Stimulated activated memory B cell treated with anti-CD40 and anti-IgM and Interleukin-4, amounts not matched to agents 10 μg/mL and 1 μg/mL and 100 μg/mL, for 72 hours (primary cell): Measurements from ENCODE around the gene SP1.
"Not testable (repeated sequence)": the region's sequence is repeated elsewhere in the genome, so short reads cannot be mapped to it uniquely, and the experiment has no call there.

ENCODE experiments used
- ATAC-seq: fragments of 150-1000 bp; cut with Tn5 transposase; 2 replicates; pipeline ENCODE4 v1.10.0; 2021
- H3K27ac Mint-ChIP-seq: one replicate; pipeline ENCODE4 v1.8.0; 2022; ENCODE audit warnings: mild to moderate bottlenecking, mixed read lengths
- H3K27me3 Mint-ChIP-seq: one replicate; pipeline ENCODE4 v1.8.0; 2022; ENCODE audit warnings: mixed read lengths
- H3K36me3 Mint-ChIP-seq: one replicate; pipeline ENCODE4 v1.8.0; 2022; ENCODE audit warnings: mixed read lengths
- H3K4me1 Mint-ChIP-seq: one replicate; pipeline ENCODE4 v1.8.0; 2022; ENCODE audit warnings: mixed read lengths
- H3K4me3 Mint-ChIP-seq: one replicate; pipeline ENCODE4 v1.8.0; 2022; ENCODE audit warnings: mild to moderate bottlenecking, moderate library complexity, mixed read lengths
- H3K9me3 Mint-ChIP-seq: one replicate; pipeline ENCODE4 v1.8.0; 2022; ENCODE audit warnings: mixed read lengths

SP1 gene

GRCh38 chr12:53345486-53346188 lies 34.3 kb upstream of the SP1 start:
- peak overlapping the region; percentile 93 for H3K27ac Mint-ChIP-seq
- H3K4me3 Mint-ChIP-seq, result peak overlapping the region; percentile 99
- peak; percentile 37 for ATAC-seq

GRCh38 chr12:53346491-53346890 lies 33.5 kb upstream of the SP1 start:
- Mint-ChIP-seq H3K27ac (no peak overlapping the region), H3K4me3 (no peak overlapping the region), H3K27me3 (no peaks in the 10 kb centered on the region), H3K9me3 (no peaks in the 10 kb centered on the region), H3K4me1 (peaks cover 23% of the 10 kb centered on the region), H3K36me3 (no peaks in the 10 kb centered on the region)
- no peak for ATAC-seq

More at GRCh38 chr12:53345486-53346188, 34.3 kb upstream of the SP1 start:
- peaks cover 23% of the 10 kb centered on the region for H3K4me1 Mint-ChIP-seq
- H3K36me3 Mint-ChIP-seq, result no peaks in the 10 kb centered on the region
- no peaks in the 10 kb centered on the region for H3K27me3 Mint-ChIP-seq
- no peaks in the 10 kb centered on the region for H3K9me3 Mint-ChIP-seq

GRCh38 chr12:53347905-53348304 lies 32.1 kb upstream of the SP1 start:
- no peak for ATAC-seq
- no peaks in the 10 kb centered on the region for H3K36me3 Mint-ChIP-seq
- no peak overlapping the region for H3K27ac Mint-ChIP-seq

GRCh38 chr12:53352331-53353256 lies 27.4 kb upstream of the SP1 start:
- Mint-ChIP-seq H3K27me3 (no peaks in the 10 kb centered on the region), H3K27ac (peak overlapping the region; percentile 4), H3K36me3 (no peaks in the 10 kb centered on the region), H3K4me1 (peaks cover 8% of the 10 kb centered on the region), H3K9me3 (no peaks in the 10 kb centered on the region), H3K4me3 (no peak overlapping the region)
- peak; percentile 99 for ATAC-seq

More at GRCh38 chr12:53347905-53348304, 32.1 kb upstream of the SP1 start:
- H3K27me3 Mint-ChIP-seq, result no peaks in the 10 kb centered on the region
- peaks cover 30% of the 10 kb centered on the region for H3K4me1 Mint-ChIP-seq
- no peaks in the 10 kb centered on the region for H3K9me3 Mint-ChIP-seq
- no peak overlapping the region for H3K4me3 Mint-ChIP-seq

- ATAC-seq, result no peak
- no peaks in the 10 kb centered on the region for H3K36me3 Mint-ChIP-seq
- no peaks in the 10 kb centered on the region for H3K27me3 Mint-ChIP-seq
- H3K4me1 Mint-ChIP-seq, result peaks cover 8% of the 10 kb centered on the region
- H3K9me3 Mint-ChIP-seq, result no peaks in the 10 kb centered on the region
- no peak overlapping the region for H3K27ac Mint-ChIP-seq
- no peak overlapping the region for H3K4me3 Mint-ChIP-seq
Measured at GRCh38 chr12:53353257-53353655, 26.7 kb upstream of the SP1 start.

GRCh38 chr12:53355121-53355520 lies 24.9 kb upstream of the SP1 start:
- no peaks in the 10 kb centered on the region for H3K27me3 Mint-ChIP-seq
- no peaks in the 10 kb centered on the region for H3K9me3 Mint-ChIP-seq
- H3K4me1 Mint-ChIP-seq, result peaks cover 8% of the 10 kb centered on the region
- no peak overlapping the region for H3K27ac Mint-ChIP-seq
- ATAC-seq, result no peak
- H3K36me3 Mint-ChIP-seq, result no peaks in the 10 kb centered on the region
- H3K4me3 Mint-ChIP-seq, result no peak overlapping the region

GRCh38 chr12:53358836-53359419 lies 21.0 kb upstream of the SP1 start:
- ATAC-seq, result no peak
- no peaks in the 10 kb centered on the region for H3K27me3 Mint-ChIP-seq
- H3K4me3 Mint-ChIP-seq, result no peak overlapping the region
- H3K4me1 Mint-ChIP-seq, result no peaks in the 10 kb centered on the region
- H3K9me3 Mint-ChIP-seq, result no peaks in the 10 kb centered on the region
- H3K27ac Mint-ChIP-seq, result no peak overlapping the region
- no peaks in the 10 kb centered on the region for H3K36me3 Mint-ChIP-seq

GRCh38 chr12:53361638-53362037 lies 18.3 kb upstream of the SP1 start:
- peaks cover 13% of the 10 kb centered on the region for H3K4me1 Mint-ChIP-seq

GRCh38 chr12:53365245-53365904 lies 14.6 kb upstream of the SP1 start:
- Mint-ChIP-seq H3K36me3 (no peaks in the 10 kb centered on the region), H3K27me3 (no peaks in the 10 kb centered on the region), H3K4me3 (no peak overlapping the region), H3K4me1 (peaks cover 16% of the 10 kb centered on the region), H3K27ac (peak overlapping the region; percentile 75), H3K9me3 (no peaks in the 10 kb centered on the region)
- no peak for ATAC-seq

More at GRCh38 chr12:53361638-53362037, 18.3 kb upstream of the SP1 start:
- H3K9me3 Mint-ChIP-seq, H3K4me3 Mint-ChIP-seq, H3K36me3 Mint-ChIP-seq, H3K27me3 Mint-ChIP-seq, H3K27ac Mint-ChIP-seq, ATAC-seq: not testable (repeated sequence)

GRCh38 chr12:53373554-53374133 lies 6.3 kb upstream of the SP1 start:
- not testable (repeated sequence) for H3K27me3 Mint-ChIP-seq, H3K9me3 Mint-ChIP-seq, H3K27ac Mint-ChIP-seq, ATAC-seq, H3K36me3 Mint-ChIP-seq, H3K4me3 Mint-ChIP-seq
- H3K4me1 Mint-ChIP-seq, result peaks cover 22% of the 10 kb centered on the region

GRCh38 chr12:53374277-53374676 lies 5.7 kb upstream of the SP1 start:
- peaks cover 22% of the 10 kb centered on the region for H3K4me1 Mint-ChIP-seq
- not testable (repeated sequence) for H3K4me3 Mint-ChIP-seq, H3K27ac Mint-ChIP-seq, H3K27me3 Mint-ChIP-seq, H3K36me3 Mint-ChIP-seq, ATAC-seq, H3K9me3 Mint-ChIP-seq

- no peak overlapping the region for H3K4me3 Mint-ChIP-seq
Measured at GRCh38 chr12:53376747-53377146, 3.2 kb upstream of the SP1 start.

GRCh38 chr12:53378222-53378621 lies 1.8 kb upstream of the SP1 start:
- Mint-ChIP-seq H3K27me3 (no peaks in the 10 kb centered on the region), H3K4me1 (peaks cover 26% of the 10 kb centered on the region), H3K4me3 (no peak overlapping the region), H3K36me3 (peaks cover 23% of the 10 kb centered on the region), H3K27ac (no peak overlapping the region), H3K9me3 (no peaks in the 10 kb centered on the region)
- no peak for ATAC-seq

More at GRCh38 chr12:53376747-53377146, 3.2 kb upstream of the SP1 start:
- Mint-ChIP-seq H3K4me1 (peaks cover 21% of the 10 kb centered on the region), H3K27me3 (no peaks in the 10 kb centered on the region), H3K36me3 (peaks cover 9% of the 10 kb centered on the region), H3K27ac (no peak overlapping the region), H3K9me3 (no peaks in the 10 kb centered on the region)
- ATAC-seq, result no peak

GRCh38 chr12:53378724-53379388 lies 1.1 kb upstream of the SP1 start:
- Mint-ChIP-seq H3K9me3 (no peaks in the 10 kb centered on the region), H3K4me3 (no peak overlapping the region), H3K36me3 (peaks cover 30% of the 10 kb centered on the region), H3K27ac (no peak overlapping the region), H3K27me3 (no peaks in the 10 kb centered on the region), H3K4me1 (peaks cover 31% of the 10 kb centered on the region)
- no peak for ATAC-seq
